Measurements from ENCODE around the gene STK39. TPM values are rescaled to one million over a fixed set of nuclear protein-coding genes. Genes with fewer than 3 reads are reported as not detected.

The STK39 gene
- polyA plus RNA-seq, 1 donor (not counting 4 experiments of a cell fraction or from before 2014, with no cell fraction given), result 20.7 TPM

GRCh38 chr2:168237741-168238140, 9.7 kb downstream of the STK39 start:
- Histone ChIP-seq H3K9me1 (ENCODE audit: control insufficient read depth, extremely low read depth, insufficient read depth, low read length) (no peaks in the 10 kb centered on the region), H3K9ac (ENCODE audit: control insufficient read depth, extremely low read depth, insufficient read depth, low read length) (no peak overlapping the region), H3K27ac (ENCODE audit: control insufficient read depth, insufficient read depth, low read length) (no peak overlapping the region), H3K9me3 (ENCODE audit: control insufficient read depth, low read depth, low read length) (no peaks in the 10 kb centered on the region), H3K36me3 (ENCODE audit: control insufficient read depth in 2 of 2, extremely low read depth in 1 of 2, insufficient read depth in 2 of 2, low read length in 2 of 2) (no peaks in the 10 kb centered on the region), H3K4me2 (ENCODE audit: control insufficient read depth, extremely low read depth, insufficient read depth, low read depth, low read length) (no peak overlapping the region), H2AFZ (ENCODE audit: control insufficient read depth, low read length) (no peak overlapping the region), H4K20me1 (ENCODE audit: control insufficient read depth, extremely low read depth, insufficient read depth, low read length) (no peaks in the 10 kb centered on the region), H3K4me1 (ENCODE audit: control insufficient read depth, extremely low read depth, insufficient read depth, low read length) (peaks cover 17% of the 10 kb centered on the region), H3K79me2 (ENCODE audit: control insufficient read depth, insufficient read depth, low read length) (peaks cover 29% of the 10 kb centered on the region), H3K27me3 (ENCODE audit: control insufficient read depth, extremely low read depth, insufficient read depth, low read length) (no peaks in the 10 kb centered on the region), H3K4me3 (ENCODE audit: control insufficient read depth in 2 of 3, extremely low read depth in 1 of 3, insufficient read depth in 2 of 3, low read depth in 1 of 3, low read length in 3 of 3) (no peak overlapping the region)
- TF ChIP-seq EZH2 (IDR thresholded peaks at IDR 0.05; ENCODE audit: low read length), result no peak
- no peak for TF ChIP-seq CTCF (optimal IDR thresholded peaks at IDR 0.05 in 1 of 3, IDR thresholded peaks at IDR 0.05 in 1 of 3, conservative IDR thresholded peaks at IDR 0.05 in 1 of 3; ENCODE audit: extremely low read depth in 1 of 3, insufficient read depth in 2 of 3, low read length in 3 of 3)
- DNase-seq (ENCODE audit: low read depth, low spot score) (no peak), FAIRE-seq (no peak)
- dilution Hi-C loops (cut with MboI; ENCODE audit: extremely low pct_ligation_motif_present, low sequenced_read_pairs), result no loop called here

GRCh38 chr2:168234407-168235085, 12.8 kb downstream of the STK39 start:
- no peak overlapping the region for H3K9ac ChIP-seq (ENCODE audit: control insufficient read depth, extremely low read depth, insufficient read depth, low read length)
- H3K9me3 ChIP-seq (ENCODE audit: control insufficient read depth, low read depth, low read length), result no peaks in the 10 kb centered on the region
- peaks cover 14% of the 10 kb centered on the region for H3K79me2 ChIP-seq (ENCODE audit: control insufficient read depth, insufficient read depth, low read length)
- H3K36me3 ChIP-seq (ENCODE audit: control insufficient read depth in 2 of 2, extremely low read depth in 1 of 2, insufficient read depth in 2 of 2, low read length in 2 of 2), result peaks cover 0 to 4% of the 10 kb centered on the region in 2 experiments
- H3K4me1 ChIP-seq (ENCODE audit: control insufficient read depth, extremely low read depth, insufficient read depth, low read length), result peaks cover 3% of the 10 kb centered on the region
- TF ChIP-seq CTCF (optimal IDR thresholded peaks at IDR 0.05 in 1 of 3, IDR thresholded peaks at IDR 0.05 in 1 of 3, conservative IDR thresholded peaks at IDR 0.05 in 1 of 3; ENCODE audit: extremely low read depth in 1 of 3, insufficient read depth in 2 of 3, low read length in 3 of 3), result no peak
- no peak for TF ChIP-seq EZH2 (IDR thresholded peaks at IDR 0.05; ENCODE audit: low read length)
- no peaks in the 10 kb centered on the region for H3K27me3 ChIP-seq (ENCODE audit: control insufficient read depth, extremely low read depth, insufficient read depth, low read length)
- FAIRE-seq, result no peak
- no peak overlapping the region for H3K27ac ChIP-seq (ENCODE audit: control insufficient read depth, insufficient read depth, low read length)
- no peak overlapping the region for H2AFZ ChIP-seq (ENCODE audit: control insufficient read depth, low read length)
- no peak overlapping the region for H3K4me3 ChIP-seq (ENCODE audit: control insufficient read depth in 2 of 3, extremely low read depth in 1 of 3, insufficient read depth in 2 of 3, low read depth in 1 of 3, low read length in 3 of 3)
- dilution Hi-C loops (cut with MboI; ENCODE audit: extremely low pct_ligation_motif_present, low sequenced_read_pairs), result no loop called here
- H4K20me1 ChIP-seq (ENCODE audit: control insufficient read depth, extremely low read depth, insufficient read depth, low read length), result no peaks in the 10 kb centered on the region
- no peaks in the 10 kb centered on the region for H3K9me1 ChIP-seq (ENCODE audit: control insufficient read depth, extremely low read depth, insufficient read depth, low read length)
- DNase-seq (ENCODE audit: low read depth, low spot score), result no peak
- no peak overlapping the region for H3K4me2 ChIP-seq (ENCODE audit: control insufficient read depth, extremely low read depth, insufficient read depth, low read depth, low read length)
